Heart left ventricle (tissue), 13 donors: ENCODE results near the gene BLOC1S2.

Experiments used
- CTCF ChIP-seq, 12 donors: fragments of 200-600 bp; sonication (generic) in 4 of 12; IDR thresholded peaks; one replicate each; pipeline versions ENCODE4 v1.5.0 to v1.8.0; 2018 to 2022; ENCODE audit warnings: antibody characterized with exemption in 12 of 12, mild to moderate bottlenecking in 5 of 12
- POLR2A ChIP-seq, 2 donors: fragments of 450-650 bp; IDR thresholded peaks; one replicate each; pipeline ENCODE4 v1.6.1; 2017; ENCODE audit warnings: antibody characterized with exemption in 2 of 2, mild to moderate bottlenecking in 2 of 2, moderate library complexity in 2 of 2
- donor health status: ischemic (EF 13 %, LVEDD 7.1; RV severe dilation, severe dysfunction).
- donor health status: DM: no; HTN: yes; CAD: no.
- donor health status: DM: no; HTN: no; CAD: no.
- donor health status: ischemic (EF 25% LVEDD 6.9; RV normal size, moderate dysfunction).
- donor health status: ischemic (EF 25% LVEDD 5.7; RV mildly dilated, moderate dysfunction).
- donor health status: ischemic (EF 35%, LVEDD 5.7; RV mildly dilated, moderate dysfunction).
- donor health status: nonischemic (EF 11% LVEDD 7.7; RV severe dilation, severe dysfunction).
- donor health status: DM: yes; HTN: yes; CAD: no.
- donor health status: PGD.
- donor health status: ischemic (EF 29% LVEDD 5.4; RV normal size, mild dysfunction).
- donor health status: nonischemic (EF 23%, LVEDD 6.1; RV moderate dilation, normal function).

- TF ChIP-seq CTCF (IDR thresholded peaks at IDR 0.05) (no peak), POLR2A (IDR thresholded peaks at IDR 0.05) (no peak)
These were observed 10.8 kb upstream of the BLOC1S2 start for GRCh38 chr10:100297242-100297641.
